GM19238 (cell line): ENCODE results near the gene LETM1.

ENCODE experiments used
- DNase-seq: peaks from one replicate; pipeline ENCODE4 v3.0.0; 2011; ENCODE audit warnings: low spot score; ENCODE audit not compliant: insufficient read length

Gene LETM1

GRCh38 chr4:1779588-1780382 lies 76.2 kb downstream of the LETM1 start:
- no peak for DNase-seq

GRCh38 chr4:1778642-1779392 lies 77.1 kb downstream of the LETM1 start:
- no peak for DNase-seq

GRCh38 chr4:1777822-1778641 lies 77.9 kb downstream of the LETM1 start:
- no peak for DNase-seq

- DNase-seq, result no peak
These were observed 79.3 kb downstream of the LETM1 start for GRCh38 chr4:1776521-1777161.

- no peak for DNase-seq
These were observed 80.0 kb downstream of the LETM1 start for GRCh38 chr4:1775731-1776500.

- no peak for DNase-seq
These were observed 82.2 kb downstream of the LETM1 start for GRCh38 chr4:1773754-1774153.

GRCh38 chr4:1772853-1773538 lies 83.0 kb downstream of the LETM1 start:
- DNase-seq, result no peak

GRCh38 chr4:1771555-1772305 lies 84.2 kb downstream of the LETM1 start:
- no peak for DNase-seq

- DNase-seq, result no peak
These were observed 85.1 kb downstream of the LETM1 start for GRCh38 chr4:1770791-1771231.

GRCh38 chr4:1770245-1770644 lies 85.7 kb downstream of the LETM1 start:
- DNase-seq, result no peak

- no peak for DNase-seq
These were observed 86.3 kb downstream of the LETM1 start for GRCh38 chr4:1769692-1770091.

- DNase-seq, result no peak
These were observed 87.5 kb downstream of the LETM1 start for GRCh38 chr4:1768367-1769034.

GRCh38 chr4:1767770-1768366 lies 88.1 kb downstream of the LETM1 start:
- peak; percentile 57 for DNase-seq

GRCh38 chr4:1767061-1767769 lies 88.7 kb downstream of the LETM1 start:
- no peak for DNase-seq

- no peak for DNase-seq
These were observed 89.6 kb downstream of the LETM1 start for GRCh38 chr4:1766106-1767060.

GRCh38 chr4:1765409-1766072 lies 90.4 kb downstream of the LETM1 start:
- DNase-seq, result no peak
